Muscle layer of duodenum (tissue), 2 donors: ENCODE measurements around the gene C2orf78.

Source experiments
- H3K27ac ChIP-seq: one replicate; pipeline ENCODE4 v1.7.0; 2013; ENCODE audit warnings: mild to moderate bottlenecking, low read length
- H3K27me3 ChIP-seq: one replicate; pipeline ENCODE4 v1.7.0; 2013; ENCODE audit warnings: low read depth, mild to moderate bottlenecking, control low read depth, low read length
- H3K36me3 ChIP-seq, 2 donors: one replicate each; pipeline ENCODE4 v1.7.0; 2013; ENCODE audit warnings: low read length in 2 of 2, control low read depth in 1 of 2, mild to moderate bottlenecking in 1 of 2; ENCODE audit not compliant: insufficient read depth in 2 of 2, control insufficient read depth in 1 of 2
- H3K4me1 ChIP-seq, 2 donors: one replicate each; pipeline ENCODE4 v1.7.0; 2013; ENCODE audit warnings: low read length in 2 of 2, mild to moderate bottlenecking in 2 of 2, control low read depth in 1 of 2, moderate library complexity in 1 of 2; ENCODE audit not compliant: insufficient read depth in 2 of 2, control insufficient read depth in 1 of 2
- H3K4me3 ChIP-seq, 2 donors: one replicate each; pipeline ENCODE4 v1.7.0; 2013; ENCODE audit warnings: low read length in 2 of 2, low read depth in 1 of 2, mild to moderate bottlenecking in 1 of 2
- H3K9me3 ChIP-seq, 2 donors: one replicate each; pipeline ENCODE4 v1.7.0; 2013; ENCODE audit warnings: low read length in 2 of 2, control low read depth in 1 of 2, mild to moderate bottlenecking in 1 of 2; ENCODE audit not compliant: control insufficient read depth in 1 of 2
- donor health status: healthy.

Gene C2orf78

DNA sequence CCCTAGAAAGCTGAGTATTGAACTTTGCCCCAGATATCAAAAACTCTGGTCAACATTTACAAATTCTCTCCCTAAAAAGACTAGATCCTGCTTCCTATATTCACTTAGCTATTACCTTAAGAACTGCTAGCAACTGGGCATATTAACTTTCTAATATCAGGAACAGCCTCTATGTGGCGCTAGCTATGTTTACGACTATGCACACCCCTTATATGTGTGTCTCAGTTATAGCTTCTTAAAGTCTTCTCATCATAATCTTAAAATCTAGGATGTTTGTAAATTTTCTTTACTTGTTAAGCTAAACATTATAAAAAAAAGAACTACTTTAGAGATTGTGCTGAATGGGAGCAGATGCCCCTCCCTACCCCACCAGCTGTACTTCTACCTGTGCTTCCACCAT, 43.0 kb downstream of the C2orf78 start:
- Histone ChIP-seq H3K27me3 (no peaks in the 10 kb centered on the region), H3K27ac (no peak overlapping the region), H3K4me1 (peaks cover 12 to 18% of the 10 kb centered on the region in 2 donors), H3K9me3 (no peaks in the 10 kb centered on the region), H3K4me3 (no peak overlapping the region), H3K36me3 (peaks cover 0 to 4% of the 10 kb centered on the region in 2 donors)

- no peaks in the 10 kb centered on the region for H3K9me3 ChIP-seq
- no peaks in the 10 kb centered on the region for H3K27me3 ChIP-seq
- peak overlapping the region; percentile 68 to 92 for H3K4me3 ChIP-seq
- H3K27ac ChIP-seq, result no peak overlapping the region
- H3K4me1 ChIP-seq, result peaks cover 16 to 18% of the 10 kb centered on the region in 2 donors
- H3K36me3 ChIP-seq, result peaks cover 4 to 10% of the 10 kb centered on the region in 2 donors
Measured at GRCh38 chr2:73827660-73828388, 43.8 kb downstream of the C2orf78 start.

GRCh38 chr2:73828389-73828817, 44.4 kb downstream of the C2orf78 start:
- Histone ChIP-seq H3K4me3 (peak overlapping the region; percentile 68 to 92), H3K27me3 (no peaks in the 10 kb centered on the region), H3K4me1 (peaks cover 16 to 18% of the 10 kb centered on the region in 2 donors), H3K36me3 (peaks cover 8 to 10% of the 10 kb centered on the region in 2 donors), H3K27ac (peak overlapping the region; percentile 95), H3K9me3 (no peaks in the 10 kb centered on the region)

GRCh38 chr2:73828818-73829570, 45.0 kb downstream of the C2orf78 start, which contains the start of gene STAMBP:
TSS of gene STAMBP (plus strand) at chr2:73828961. CDS start at chr2:73830857, 1,896 bp downstream.
- Histone ChIP-seq H3K4me1 (peaks cover 16 to 17% of the 10 kb centered on the region in 2 donors), H3K27me3 (no peaks in the 10 kb centered on the region), H3K4me3 (peak within 1 kb of the TSS; percentile 68 to 92), H3K36me3 (peaks cover 10 to 11% of the 10 kb centered on the region in 2 donors), H3K9me3 (no peaks in the 10 kb centered on the region), H3K27ac (peak within 1 kb of the TSS; percentile 95)

- no peak overlapping the region for H3K27ac ChIP-seq
- peaks cover 10 to 11% of the 10 kb centered on the region in 2 donors for H3K36me3 ChIP-seq
- H3K9me3 ChIP-seq, result no peaks in the 10 kb centered on the region
- no peak overlapping the region for H3K4me3 ChIP-seq
- H3K4me1 ChIP-seq, result peaks cover 12 to 16% of the 10 kb centered on the region in 2 donors
- H3K27me3 ChIP-seq, result no peaks in the 10 kb centered on the region
Measured at GRCh38 chr2:73830871-73831401, 47.0 kb downstream of the C2orf78 start.

DNA sequence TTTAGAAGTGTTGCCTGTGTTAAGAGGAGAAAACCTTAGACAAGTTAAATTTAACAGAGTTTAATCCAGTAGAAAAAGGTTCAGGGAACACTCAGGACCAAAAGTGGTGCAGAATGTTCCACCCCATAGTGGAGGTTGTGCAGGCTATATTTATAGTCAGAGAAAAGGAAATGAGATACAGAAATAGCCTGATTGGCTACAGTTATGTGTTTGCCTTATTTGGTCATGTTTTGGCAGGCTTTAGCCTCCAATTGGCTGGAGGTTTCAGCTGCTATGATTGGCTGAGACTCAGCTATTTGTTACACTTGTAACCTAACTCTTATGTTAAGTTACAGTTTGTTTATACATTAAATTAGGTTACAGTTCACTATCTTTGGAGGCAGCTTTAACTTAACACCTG, 48.9 kb downstream of the C2orf78 start:
- H3K4me1 ChIP-seq, result peaks cover 17 to 19% of the 10 kb centered on the region in 2 donors
- peaks cover 10 to 11% of the 10 kb centered on the region in 2 donors for H3K36me3 ChIP-seq
- no peaks in the 10 kb centered on the region for H3K9me3 ChIP-seq
- no peak overlapping the region for H3K4me3 ChIP-seq
- H3K27me3 ChIP-seq, result no peaks in the 10 kb centered on the region
- no peak overlapping the region for H3K27ac ChIP-seq

- H3K27ac ChIP-seq, result peak overlapping the region; percentile 58
- H3K27me3 ChIP-seq, result no peaks in the 10 kb centered on the region
- H3K4me3 ChIP-seq, result peak overlapping the region in 1 of 2 donors; percentile 38
- H3K4me1 ChIP-seq, result peaks cover 7 to 8% of the 10 kb centered on the region in 2 donors
- peaks cover 6 to 11% of the 10 kb centered on the region in 2 donors for H3K36me3 ChIP-seq
- H3K9me3 ChIP-seq, result no peaks in the 10 kb centered on the region
Measured at GRCh38 chr2:73836141-73836943, 52.4 kb downstream of the C2orf78 start.

DNA sequence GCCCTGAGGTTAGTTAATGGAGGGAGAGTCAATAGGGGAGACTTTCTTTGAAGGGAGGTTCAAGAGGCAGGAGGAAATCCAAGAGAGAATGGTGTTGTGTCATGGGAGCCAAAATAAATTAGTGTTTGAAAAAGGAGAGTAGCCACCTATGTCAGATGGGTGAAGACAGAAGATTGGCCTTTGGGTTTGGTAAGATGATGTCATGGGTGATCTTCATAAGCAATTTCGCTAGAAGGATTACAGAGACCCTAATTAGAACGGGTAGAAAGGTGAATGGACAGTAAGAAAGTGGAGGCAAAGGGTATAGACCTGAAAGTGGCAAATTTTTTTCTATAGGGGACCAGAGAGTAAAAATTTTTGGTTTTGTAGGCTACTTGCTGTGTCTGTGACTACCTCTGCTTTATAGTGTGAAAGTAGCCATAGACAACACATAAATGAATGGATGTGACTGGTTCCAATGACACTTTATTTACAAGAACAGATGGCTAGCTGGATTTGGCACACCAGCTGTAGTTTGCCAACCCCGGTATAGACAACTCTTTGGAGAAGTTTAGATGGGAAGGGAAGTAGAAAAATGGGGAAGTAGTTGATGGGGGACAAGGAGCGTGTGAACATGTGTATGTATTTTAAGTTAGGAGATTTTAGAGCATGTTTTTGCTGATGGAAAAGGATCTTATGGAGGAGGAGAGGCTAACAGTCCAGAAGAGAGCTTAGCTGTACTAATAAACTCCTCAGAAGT, 54.0 kb downstream of the C2orf78 start:
- Histone ChIP-seq H3K9me3 (no peaks in the 10 kb centered on the region), H3K36me3 (peaks cover 0 to 5% of the 10 kb centered on the region in 2 donors), H3K27ac (peak overlapping the region; percentile 84), H3K4me1 (peaks cover 3 to 10% of the 10 kb centered on the region in 2 donors), H3K4me3 (no peak overlapping the region), H3K27me3 (no peaks in the 10 kb centered on the region)

- peaks cover 3 to 10% of the 10 kb centered on the region in 2 donors for H3K4me1 ChIP-seq
- no peak overlapping the region for H3K4me3 ChIP-seq
- H3K27me3 ChIP-seq, result no peaks in the 10 kb centered on the region
- no peaks in the 10 kb centered on the region for H3K9me3 ChIP-seq
- peak overlapping the region; percentile 84 for H3K27ac ChIP-seq
- no peaks in the 10 kb centered on the region for H3K36me3 ChIP-seq
Measured at GRCh38 chr2:73838889-73839534, 55.0 kb downstream of the C2orf78 start.
